ENCODE data around the gene TCL1B.

TCL1B gene

DNA sequence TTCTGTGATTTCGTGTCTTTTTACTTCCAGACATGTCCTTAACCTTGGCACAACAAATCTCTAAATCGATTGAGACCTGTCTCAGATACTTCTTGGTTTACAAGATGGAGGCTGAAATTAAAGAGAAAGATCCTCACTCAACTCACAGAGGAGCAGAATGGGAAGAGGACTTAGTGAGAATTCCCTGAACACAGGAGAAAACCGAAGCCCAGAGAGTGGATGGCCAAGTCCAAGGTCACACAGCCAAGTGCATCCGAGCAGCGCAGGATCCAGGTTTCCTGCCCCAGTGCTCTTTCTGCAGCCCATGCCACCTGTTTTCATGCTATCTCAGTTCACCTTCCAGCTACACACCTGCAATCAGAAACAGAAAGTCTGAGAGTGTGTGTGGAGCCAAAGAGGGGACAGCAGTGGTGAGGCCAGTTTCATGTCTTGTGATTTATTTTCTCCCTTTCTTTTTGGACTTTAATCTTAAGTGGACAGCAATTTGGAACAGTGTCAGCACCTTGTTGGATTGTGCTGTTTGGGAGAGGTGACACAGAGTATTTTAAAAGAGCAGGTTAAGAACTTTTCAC, 22.9 kb upstream of the TCL1B start:
- TF ChIP-seq TAF1 (IDR thresholded peaks at IDR 0.05; ENCODE audit: borderline replicate concordance, insufficient read depth, low read length) (no peak), SIN3A (IDR thresholded peaks at IDR 0.05; ENCODE audit: borderline replicate concordance, insufficient read depth, low read length) (no peak), FOXP2 (optimal IDR thresholded peaks at IDR 0.05; ENCODE audit: borderline replicate concordance, extremely low read depth, extremely low read length, insufficient read depth) (no peak)

DNA sequence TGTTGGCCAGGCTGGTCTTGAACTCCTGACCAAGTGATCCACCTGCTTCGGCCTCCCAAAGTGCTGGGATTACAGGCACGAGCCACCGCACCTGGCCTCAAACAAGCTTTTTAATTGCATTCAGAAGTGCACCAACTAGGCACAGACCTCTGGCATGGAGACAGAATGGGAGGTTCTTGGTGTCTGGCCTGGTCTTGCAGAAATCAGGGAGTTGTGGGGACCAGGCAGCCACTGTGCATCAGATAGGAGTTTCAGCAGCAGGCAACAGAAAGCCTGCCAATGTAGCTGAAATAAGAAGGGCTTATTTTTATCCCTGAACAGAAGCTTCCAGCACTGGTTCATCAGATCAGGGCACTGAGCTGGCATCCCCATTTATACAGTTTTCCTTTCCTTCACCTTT, 22.2 kb upstream of the TCL1B start:
- no peak for TF ChIP-seq SIN3A (IDR thresholded peaks at IDR 0.05; ENCODE audit: borderline replicate concordance, insufficient read depth, low read length)
- TF ChIP-seq, protein P1, sequence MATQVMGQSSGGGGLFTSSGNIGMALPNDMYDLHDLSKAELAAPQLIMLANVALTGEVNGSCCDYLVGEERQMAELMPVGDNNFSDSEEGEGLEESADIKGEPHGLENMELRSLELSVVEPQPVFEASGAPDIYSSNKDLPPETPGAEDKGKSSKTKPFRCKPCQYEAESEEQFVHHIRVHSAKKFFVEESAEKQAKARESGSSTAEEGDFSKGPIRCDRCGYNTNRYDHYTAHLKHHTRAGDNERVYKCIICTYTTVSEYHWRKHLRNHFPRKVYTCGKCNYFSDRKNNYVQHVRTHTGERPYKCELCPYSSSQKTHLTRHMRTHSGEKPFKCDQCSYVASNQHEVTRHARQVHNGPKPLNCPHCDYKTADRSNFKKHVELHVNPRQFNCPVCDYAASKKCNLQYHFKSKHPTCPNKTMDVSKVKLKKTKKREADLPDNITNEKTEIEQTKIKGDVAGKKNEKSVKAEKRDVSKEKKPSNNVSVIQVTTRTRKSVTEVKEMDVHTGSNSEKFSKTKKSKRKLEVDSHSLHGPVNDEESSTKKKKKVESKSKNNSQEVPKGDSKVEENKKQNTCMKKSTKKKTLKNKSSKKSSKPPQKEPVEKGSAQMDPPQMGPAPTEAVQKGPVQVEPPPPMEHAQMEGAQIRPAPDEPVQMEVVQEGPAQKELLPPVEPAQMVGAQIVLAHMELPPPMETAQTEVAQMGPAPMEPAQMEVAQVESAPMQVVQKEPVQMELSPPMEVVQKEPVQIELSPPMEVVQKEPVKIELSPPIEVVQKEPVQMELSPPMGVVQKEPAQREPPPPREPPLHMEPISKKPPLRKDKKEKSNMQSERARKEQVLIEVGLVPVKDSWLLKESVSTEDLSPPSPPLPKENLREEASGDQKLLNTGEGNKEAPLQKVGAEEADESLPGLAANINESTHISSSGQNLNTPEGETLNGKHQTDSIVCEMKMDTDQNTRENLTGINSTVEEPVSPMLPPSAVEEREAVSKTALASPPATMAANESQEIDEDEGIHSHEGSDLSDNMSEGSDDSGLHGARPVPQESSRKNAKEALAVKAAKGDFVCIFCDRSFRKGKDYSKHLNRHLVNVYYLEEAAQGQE (IDR thresholded peaks at IDR 0.05; ENCODE audit: insufficient read depth in 1 of 2, low read depth in 2 of 2, low read length in 2 of 2) = no peak
- TF ChIP-seq POLR2AphosphoS5 (IDR thresholded peaks at IDR 0.05; ENCODE audit: low read depth, low read length) = no peak
- TF ChIP-seq TAF1 (IDR thresholded peaks at IDR 0.05; ENCODE audit: borderline replicate concordance, insufficient read depth, low read length) = no peak
- TF ChIP-seq FOXP2 (optimal IDR thresholded peaks at IDR 0.05; ENCODE audit: borderline replicate concordance, extremely low read depth, extremely low read length, insufficient read depth) = no peak

DNA sequence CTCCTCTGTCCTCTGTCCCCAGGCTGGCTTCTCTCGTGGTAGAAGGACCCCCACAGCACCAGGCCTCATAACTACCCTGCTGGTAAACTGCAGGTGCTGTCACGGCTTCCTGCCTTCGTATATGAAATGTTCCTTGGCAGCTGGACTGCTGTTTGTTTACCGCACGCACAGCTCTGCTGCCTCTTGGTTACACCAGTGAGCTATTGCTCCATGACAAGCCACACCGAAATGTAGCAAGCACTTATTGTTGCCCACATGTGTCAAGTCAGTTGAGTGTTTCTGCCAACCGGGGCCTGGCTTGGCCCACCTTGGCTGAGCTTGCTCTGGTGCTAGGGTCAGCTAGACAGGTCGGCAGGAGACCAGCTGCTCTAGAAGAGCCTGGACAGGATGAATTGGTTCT, 21.7 kb upstream of the TCL1B start:
- TF ChIP-seq, protein P1 (IDR thresholded peaks at IDR 0.05; ENCODE audit: insufficient read depth in 1 of 2, low read depth in 2 of 2, low read length in 2 of 2) = no peak
- TF ChIP-seq TAF1 (IDR thresholded peaks at IDR 0.05; ENCODE audit: borderline replicate concordance, insufficient read depth, low read length) (no peak), POLR2AphosphoS5 (IDR thresholded peaks at IDR 0.05; ENCODE audit: low read depth, low read length) (no peak), FOXP2 (optimal IDR thresholded peaks at IDR 0.05; ENCODE audit: borderline replicate concordance, extremely low read depth, extremely low read length, insufficient read depth) (no peak), SIN3A (IDR thresholded peaks at IDR 0.05; ENCODE audit: borderline replicate concordance, insufficient read depth, low read length) (no peak)

DNA sequence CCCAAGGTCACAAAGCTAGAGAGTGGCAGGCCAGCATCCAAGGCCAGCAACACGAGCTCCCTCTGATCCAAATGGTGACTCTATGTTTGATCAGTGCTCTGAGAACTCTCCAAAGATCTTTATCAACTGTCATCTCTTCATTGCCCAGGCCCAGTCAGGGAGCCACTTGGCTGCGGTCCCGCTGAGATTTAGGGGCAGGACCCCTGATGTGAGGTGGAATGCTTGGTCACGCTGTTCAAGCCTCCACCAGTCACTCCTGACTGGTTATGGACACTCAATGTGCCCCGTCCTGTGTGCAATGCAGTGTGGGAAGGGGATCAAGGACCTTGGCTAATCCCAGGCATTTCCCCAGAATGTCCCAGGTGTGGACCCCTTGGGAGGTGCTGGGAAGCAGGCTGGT, 19.8 kb upstream of the TCL1B start:
- no peak for TF ChIP-seq TAF1 (IDR thresholded peaks at IDR 0.05; ENCODE audit: borderline replicate concordance, insufficient read depth, low read length)
- TF ChIP-seq, protein P1 (IDR thresholded peaks at IDR 0.05; ENCODE audit: insufficient read depth in 1 of 2, low read depth in 2 of 2, low read length in 2 of 2) = no peak
- TF ChIP-seq POLR2AphosphoS5 (IDR thresholded peaks at IDR 0.05; ENCODE audit: low read depth, low read length) = no peak
- no peak for TF ChIP-seq SIN3A (IDR thresholded peaks at IDR 0.05; ENCODE audit: borderline replicate concordance, insufficient read depth, low read length)
- no peak for TF ChIP-seq FOXP2 (optimal IDR thresholded peaks at IDR 0.05; ENCODE audit: borderline replicate concordance, extremely low read depth, extremely low read length, insufficient read depth)

DNA sequence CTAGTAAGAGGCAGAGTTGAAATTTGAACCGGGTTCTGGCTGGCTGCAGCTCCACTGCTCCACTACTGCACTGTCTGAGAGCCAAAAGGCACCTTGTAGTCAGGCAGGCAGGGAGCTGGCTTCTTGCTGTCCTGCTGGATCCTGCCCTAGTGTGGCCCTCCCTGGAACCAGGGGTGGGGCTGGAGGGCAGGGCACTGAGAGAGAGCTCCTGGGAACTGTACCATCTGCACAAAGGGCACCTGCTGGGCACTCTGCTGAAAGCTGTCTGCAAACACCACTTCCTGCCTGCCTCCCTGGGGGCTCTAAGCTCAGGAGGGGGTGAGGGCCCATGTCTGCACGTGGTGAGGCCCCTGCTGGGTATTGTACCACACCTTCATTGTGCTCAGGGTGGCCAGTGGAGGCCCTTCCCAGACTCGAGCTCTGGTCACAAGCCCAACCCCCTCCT, 19.0 kb upstream of the TCL1B start:
- TF ChIP-seq FOXP2 (optimal IDR thresholded peaks at IDR 0.05; ENCODE audit: borderline replicate concordance, extremely low read depth, extremely low read length, insufficient read depth) (no peak), POLR2AphosphoS5 (IDR thresholded peaks at IDR 0.05; ENCODE audit: low read depth, low read length) (no peak), SIN3A (IDR thresholded peaks at IDR 0.05; ENCODE audit: borderline replicate concordance, insufficient read depth, low read length) (no peak), TAF1 (IDR thresholded peaks at IDR 0.05; ENCODE audit: borderline replicate concordance, insufficient read depth, low read length) (no peak)
- TF ChIP-seq, protein P1 (IDR thresholded peaks at IDR 0.05; ENCODE audit: insufficient read depth in 1 of 2, low read depth in 2 of 2, low read length in 2 of 2) = no peak
